Mesothelial cell of epicardium (in vitro differentiated cells): Measurements from ENCODE around the gene CARMIL3. TPM values are rescaled to one million over a fixed set of nuclear protein-coding genes. Genes with fewer than 3 reads are reported as not detected.

ENCODE experiments used
- DNase-seq, 2 experiments: peaks; one replicate each; pipeline ENCODE4 v3.0.0; 2021; ENCODE audit warnings: low spot score in 2 of 2; ENCODE audit not compliant: unreplicated experiment in 2 of 2
- H3K27ac Mint-ChIP-seq: 2 replicates; pipeline ENCODE4 v1.8.0; 2021; ENCODE audit warnings: mixed read lengths
- H3K27me3 Mint-ChIP-seq: 2 replicates; pipeline ENCODE4 v1.8.0; 2021; ENCODE audit warnings: low read depth, mixed read lengths
- H3K36me3 Mint-ChIP-seq: 2 replicates; pipeline ENCODE4 v1.8.0; 2021; ENCODE audit warnings: mixed read lengths
- H3K4me1 Mint-ChIP-seq: 2 replicates; pipeline ENCODE4 v1.8.0; 2021; ENCODE audit warnings: mixed read lengths
- H3K4me3 Mint-ChIP-seq: 2 replicates; pipeline ENCODE4 v1.8.0; 2021; ENCODE audit warnings: mild to moderate bottlenecking, moderate library complexity, mixed read lengths
- H3K9me3 Mint-ChIP-seq: 2 replicates; pipeline ENCODE4 v1.8.0; 2021; ENCODE audit warnings: mixed read lengths
- total RNA-seq: library from RNA; stranded (reverse); gene quantifications from 3 replicates; pipeline ENCODE4 v1.2.1, GENCODE V29; 2021
- TF ChIP-seq, protein P1 (sequence below): fragments of 200-600 bp; sonication (generic); IDR thresholded peaks from one replicate; pipeline ENCODE4 v1.5.0; 2021; ENCODE audit warnings: antibody characterized with exemption; ENCODE audit not compliant: unreplicated experiment

The CARMIL3 gene
- total RNA-seq, 1 donor from 2014 or later = 1.1 TPM

DNA sequence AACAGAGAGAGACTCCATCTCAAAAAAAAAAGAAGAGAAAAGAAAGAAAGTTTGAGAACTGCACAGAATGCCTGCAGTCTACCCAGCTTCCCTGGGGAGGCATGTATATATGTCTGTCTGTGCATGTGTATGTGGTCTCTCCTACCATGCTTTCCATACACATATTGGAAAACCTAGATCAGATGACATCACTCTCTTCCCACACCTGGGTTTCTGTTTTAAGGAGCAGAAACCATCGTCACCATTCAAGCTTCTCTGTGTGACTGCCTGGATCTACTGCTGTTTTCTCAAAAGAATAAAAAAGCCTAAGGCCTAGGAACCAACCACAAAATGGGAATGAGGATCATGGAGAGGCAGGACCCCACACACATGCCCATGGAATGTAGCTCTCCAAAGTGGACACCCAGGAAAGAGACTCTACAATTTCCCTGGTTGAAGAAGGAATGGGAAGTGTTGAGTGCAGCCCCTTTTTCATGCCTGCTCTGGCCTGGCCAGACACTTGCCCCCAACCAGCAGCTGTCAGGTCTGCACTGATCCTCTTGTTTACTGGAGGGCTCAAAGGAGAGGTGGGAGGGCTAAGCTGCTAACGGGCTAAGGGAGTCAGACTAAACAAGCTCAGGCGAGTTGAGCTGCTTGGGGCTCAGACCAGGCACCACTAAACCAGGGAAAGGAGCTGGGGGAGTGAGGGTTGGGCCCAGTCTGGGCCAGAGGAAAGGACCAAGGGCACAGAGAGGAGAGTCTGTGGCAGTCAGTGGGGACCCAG is 34.6 kb downstream of the CARMIL3 start:
- Mint-ChIP-seq H3K36me3 (no peaks in the 10 kb centered on the region), H3K4me1 (peaks cover 10% of the 10 kb centered on the region), H3K4me3 (no peak overlapping the region), H3K27me3 (peaks cover 13% of the 10 kb centered on the region), H3K27ac (no peak overlapping the region), H3K9me3 (no peaks in the 10 kb centered on the region)
- TF ChIP-seq, protein P1, sequence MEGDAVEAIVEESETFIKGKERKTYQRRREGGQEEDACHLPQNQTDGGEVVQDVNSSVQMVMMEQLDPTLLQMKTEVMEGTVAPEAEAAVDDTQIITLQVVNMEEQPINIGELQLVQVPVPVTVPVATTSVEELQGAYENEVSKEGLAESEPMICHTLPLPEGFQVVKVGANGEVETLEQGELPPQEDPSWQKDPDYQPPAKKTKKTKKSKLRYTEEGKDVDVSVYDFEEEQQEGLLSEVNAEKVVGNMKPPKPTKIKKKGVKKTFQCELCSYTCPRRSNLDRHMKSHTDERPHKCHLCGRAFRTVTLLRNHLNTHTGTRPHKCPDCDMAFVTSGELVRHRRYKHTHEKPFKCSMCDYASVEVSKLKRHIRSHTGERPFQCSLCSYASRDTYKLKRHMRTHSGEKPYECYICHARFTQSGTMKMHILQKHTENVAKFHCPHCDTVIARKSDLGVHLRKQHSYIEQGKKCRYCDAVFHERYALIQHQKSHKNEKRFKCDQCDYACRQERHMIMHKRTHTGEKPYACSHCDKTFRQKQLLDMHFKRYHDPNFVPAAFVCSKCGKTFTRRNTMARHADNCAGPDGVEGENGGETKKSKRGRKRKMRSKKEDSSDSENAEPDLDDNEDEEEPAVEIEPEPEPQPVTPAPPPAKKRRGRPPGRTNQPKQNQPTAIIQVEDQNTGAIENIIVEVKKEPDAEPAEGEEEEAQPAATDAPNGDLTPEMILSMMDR = no peak
- DNase-seq = no peak

DNA sequence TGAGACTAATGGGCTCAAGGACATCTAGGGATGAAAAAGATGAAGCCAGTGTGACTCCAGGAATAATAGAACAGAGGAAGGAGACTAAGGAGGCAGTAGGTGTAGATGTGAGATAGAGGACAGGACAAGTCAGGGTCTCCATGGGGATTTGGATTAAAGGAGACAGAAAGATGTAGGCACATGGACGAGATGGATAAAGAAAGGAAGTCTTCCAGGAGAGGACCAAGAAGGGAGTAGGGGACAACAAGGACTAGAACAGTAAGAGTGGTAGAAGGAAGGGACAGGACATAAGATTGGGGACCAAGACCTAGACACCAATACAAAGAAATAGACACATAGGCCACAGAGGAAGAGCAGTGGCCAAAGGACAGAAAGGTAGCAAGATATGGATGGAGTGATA is 35.2 kb downstream of the CARMIL3 start:
- Mint-ChIP-seq H3K27me3 (peaks cover 10% of the 10 kb centered on the region), H3K4me1 (peaks cover 7% of the 10 kb centered on the region), H3K27ac (no peak overlapping the region), H3K36me3 (no peaks in the 10 kb centered on the region), H3K4me3 (no peak overlapping the region), H3K9me3 (no peaks in the 10 kb centered on the region)
- DNase-seq = no peak
- TF ChIP-seq, protein P1 = no peak

DNA sequence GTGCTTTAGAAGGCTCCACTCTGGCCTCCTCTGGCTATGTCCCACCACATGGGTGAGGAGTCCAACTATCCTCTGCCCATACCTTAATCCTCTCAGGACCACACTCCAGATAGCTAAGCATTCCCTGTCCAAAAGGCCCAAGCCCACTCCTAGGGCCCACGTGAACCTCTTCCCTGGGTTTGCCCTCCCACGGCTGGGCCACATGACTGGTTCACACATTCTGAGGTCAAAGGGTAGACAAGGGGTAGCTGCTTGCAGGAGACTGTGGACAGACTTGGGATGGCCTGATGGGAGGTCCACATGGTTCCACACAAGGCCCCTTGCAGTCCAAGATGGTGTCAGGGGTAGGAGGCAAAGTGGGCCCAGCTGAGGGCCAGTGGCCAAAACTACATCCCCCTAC is 36.3 kb downstream of the CARMIL3 start:
- H3K4me3 Mint-ChIP-seq = no peak overlapping the region
- H3K9me3 Mint-ChIP-seq = no peaks in the 10 kb centered on the region
- peaks cover 3% of the 10 kb centered on the region for H3K27me3 Mint-ChIP-seq
- H3K36me3 Mint-ChIP-seq = no peaks in the 10 kb centered on the region
- H3K27ac Mint-ChIP-seq = no peak overlapping the region
- peaks cover 3% of the 10 kb centered on the region for H3K4me1 Mint-ChIP-seq
- DNase-seq = no peak
- TF ChIP-seq, protein P1 = no peak

DNA sequence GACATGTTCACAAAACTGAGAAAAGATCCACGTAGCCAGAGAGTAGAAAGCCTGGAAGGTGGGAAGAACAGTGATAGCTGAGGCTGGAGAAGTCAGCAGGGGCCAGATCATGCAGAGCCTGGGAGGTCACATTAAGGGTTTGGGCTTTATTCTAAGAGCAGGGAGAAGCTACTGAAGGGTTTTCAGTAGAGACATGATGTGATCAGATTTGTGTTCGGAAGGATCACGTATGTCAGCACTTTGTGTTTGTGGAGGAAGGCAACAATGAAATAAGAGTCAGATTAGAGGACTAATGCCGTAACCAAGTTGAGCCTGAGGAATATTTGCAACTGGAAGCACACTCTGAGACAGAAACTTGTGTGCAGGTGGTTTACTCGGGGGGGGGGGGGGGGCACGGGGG is 38.1 kb downstream of the CARMIL3 start:
- TF ChIP-seq, protein P1 = no peak
- H3K36me3 Mint-ChIP-seq = no peaks in the 10 kb centered on the region
- H3K4me1 Mint-ChIP-seq = peaks cover 12% of the 10 kb centered on the region
- H3K9me3 Mint-ChIP-seq = no peaks in the 10 kb centered on the region
- no peak overlapping the region for H3K4me3 Mint-ChIP-seq
- no peak overlapping the region for H3K27ac Mint-ChIP-seq
- DNase-seq = no peak
- no peaks in the 10 kb centered on the region for H3K27me3 Mint-ChIP-seq

DNA sequence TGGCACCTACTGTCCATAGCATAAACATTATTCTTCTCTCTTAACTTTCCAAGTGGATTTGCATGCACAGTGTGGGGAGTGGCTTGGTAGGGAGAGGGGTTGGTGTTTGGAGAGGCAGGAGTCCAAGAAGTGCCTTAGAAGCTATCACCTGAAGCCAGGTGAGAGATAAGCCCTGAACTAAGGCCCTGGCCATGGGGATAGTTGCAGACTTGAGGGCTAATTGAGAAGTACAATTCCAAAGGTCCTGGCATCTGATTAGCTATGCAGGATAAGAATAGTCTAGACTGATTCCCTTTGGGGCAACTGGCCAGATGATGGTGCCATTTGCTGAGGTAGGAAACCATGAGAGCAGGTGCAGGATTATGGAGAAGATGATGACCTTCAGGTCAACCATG is 40.3 kb downstream of the CARMIL3 start:
- H3K4me1 Mint-ChIP-seq = peaks cover 22% of the 10 kb centered on the region
- no peak overlapping the region for H3K27ac Mint-ChIP-seq
- H3K4me3 Mint-ChIP-seq = peak overlapping the region; percentile 81
- no peak for DNase-seq
- H3K27me3 Mint-ChIP-seq = no peaks in the 10 kb centered on the region
- H3K36me3 Mint-ChIP-seq = no peaks in the 10 kb centered on the region
- TF ChIP-seq, protein P1 = no peak
- no peaks in the 10 kb centered on the region for H3K9me3 Mint-ChIP-seq
